Body of pancreas (tissue), 4 donors: Measurements from ENCODE around the gene FHAD1.
A peak's percentile ranks its signal among the peaks of the same experiment; 100 is the strongest.

Experiments
- POLR2A ChIP-seq, 3 donors: fragments of 450-650 bp; IDR thresholded peaks; one replicate each; pipeline ENCODE4 v1.6.1; 2016; ENCODE audit warnings: antibody characterized with exemption in 3 of 3, mild to moderate bottlenecking in 2 of 3
- TF ChIP-seq, protein P1 (sequence below), 7 experiments: fragments of 450-650 bp in 4 of 7; fragments of 200-600 bp in 3 of 7; sonication (generic) in 3 of 7; IDR thresholded peaks; one replicate each; pipeline ENCODE4 v1.5.1; 2016 to 2019; ENCODE audit warnings: antibody characterized with exemption in 7 of 7

DNA sequence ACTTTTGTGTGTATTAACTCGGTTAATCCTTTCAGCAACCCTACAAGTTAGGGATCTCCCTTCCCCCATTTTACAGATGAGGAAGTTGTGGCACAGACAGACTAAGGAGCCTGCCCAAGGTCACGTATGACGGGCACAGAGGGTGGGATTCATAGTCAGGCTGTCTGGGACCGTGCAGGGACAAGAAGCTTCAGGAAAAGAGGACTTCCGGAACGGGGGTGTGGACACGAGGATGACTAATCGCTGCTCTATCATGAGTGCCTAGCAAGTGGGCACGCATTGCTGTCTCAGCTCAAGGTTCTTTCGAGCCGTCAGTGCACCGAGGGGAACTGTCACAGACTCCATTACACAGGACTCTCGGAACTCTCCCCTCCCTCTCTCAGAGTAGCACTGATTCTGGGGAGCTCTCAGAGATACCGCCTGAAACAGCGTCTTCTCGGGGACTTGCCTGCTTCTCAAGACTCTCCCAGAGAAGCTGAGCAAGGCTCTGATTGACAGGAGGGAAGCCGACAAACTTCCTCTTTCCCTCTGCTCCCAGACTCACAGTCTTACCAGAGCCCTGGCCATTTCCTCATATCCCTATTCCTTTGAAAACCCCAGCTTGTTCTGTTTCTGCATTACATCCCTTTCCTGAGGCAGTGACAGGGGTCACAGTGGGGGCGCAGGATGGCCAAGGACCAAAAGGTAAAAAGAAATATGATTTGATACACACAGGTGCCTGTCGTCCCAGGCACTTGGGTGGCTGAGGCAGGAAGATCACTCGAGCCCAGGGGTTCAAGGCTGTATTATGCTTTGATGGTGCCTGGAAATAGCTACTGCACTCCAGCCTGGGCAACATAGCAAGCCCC is 14.4 kb downstream of the FHAD1 start:
- TF ChIP-seq, protein P1, sequence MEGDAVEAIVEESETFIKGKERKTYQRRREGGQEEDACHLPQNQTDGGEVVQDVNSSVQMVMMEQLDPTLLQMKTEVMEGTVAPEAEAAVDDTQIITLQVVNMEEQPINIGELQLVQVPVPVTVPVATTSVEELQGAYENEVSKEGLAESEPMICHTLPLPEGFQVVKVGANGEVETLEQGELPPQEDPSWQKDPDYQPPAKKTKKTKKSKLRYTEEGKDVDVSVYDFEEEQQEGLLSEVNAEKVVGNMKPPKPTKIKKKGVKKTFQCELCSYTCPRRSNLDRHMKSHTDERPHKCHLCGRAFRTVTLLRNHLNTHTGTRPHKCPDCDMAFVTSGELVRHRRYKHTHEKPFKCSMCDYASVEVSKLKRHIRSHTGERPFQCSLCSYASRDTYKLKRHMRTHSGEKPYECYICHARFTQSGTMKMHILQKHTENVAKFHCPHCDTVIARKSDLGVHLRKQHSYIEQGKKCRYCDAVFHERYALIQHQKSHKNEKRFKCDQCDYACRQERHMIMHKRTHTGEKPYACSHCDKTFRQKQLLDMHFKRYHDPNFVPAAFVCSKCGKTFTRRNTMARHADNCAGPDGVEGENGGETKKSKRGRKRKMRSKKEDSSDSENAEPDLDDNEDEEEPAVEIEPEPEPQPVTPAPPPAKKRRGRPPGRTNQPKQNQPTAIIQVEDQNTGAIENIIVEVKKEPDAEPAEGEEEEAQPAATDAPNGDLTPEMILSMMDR (IDR thresholded peaks at IDR 0.05) = no peak
- TF ChIP-seq POLR2A (IDR thresholded peaks at IDR 0.05) = peak in 2 of 3 donors; percentile 31 to 40
